ENCODE results near the gene TARP.
"Not testable (repeated sequence)": the region's sequence is repeated elsewhere in the genome, so short reads cannot be mapped to it uniquely, and the experiment has no call there.

TARP gene

DNA sequence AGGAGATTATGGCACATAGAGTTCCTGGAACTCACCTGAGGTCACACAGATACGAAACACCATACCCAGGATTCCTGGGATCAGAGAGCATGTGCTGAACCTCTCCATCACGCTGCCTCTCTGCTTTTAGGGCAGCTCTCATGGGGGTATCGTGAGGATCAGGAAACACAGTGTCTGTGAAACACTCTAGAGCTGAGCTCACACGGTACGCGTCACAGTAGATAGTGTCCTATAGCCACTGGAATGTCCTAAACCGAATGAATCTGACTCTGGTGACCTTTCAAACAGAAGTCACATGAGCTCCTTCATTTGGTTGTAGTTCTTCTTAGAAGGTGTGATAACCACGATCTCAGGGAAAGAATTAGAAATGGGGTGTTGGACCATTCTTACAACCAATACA lies 14.3 kb downstream of the TARP start:
- DNase-seq, result not testable (repeated sequence)

- DNase-seq, result no peak
Observed at GRCh38 chr7:38257350-38257677, 16.1 kb downstream of the TARP start.

GRCh38 chr7:38249849-38250248 lies 23.6 kb downstream of the TARP start:
- not testable (repeated sequence) for DNase-seq

DNA sequence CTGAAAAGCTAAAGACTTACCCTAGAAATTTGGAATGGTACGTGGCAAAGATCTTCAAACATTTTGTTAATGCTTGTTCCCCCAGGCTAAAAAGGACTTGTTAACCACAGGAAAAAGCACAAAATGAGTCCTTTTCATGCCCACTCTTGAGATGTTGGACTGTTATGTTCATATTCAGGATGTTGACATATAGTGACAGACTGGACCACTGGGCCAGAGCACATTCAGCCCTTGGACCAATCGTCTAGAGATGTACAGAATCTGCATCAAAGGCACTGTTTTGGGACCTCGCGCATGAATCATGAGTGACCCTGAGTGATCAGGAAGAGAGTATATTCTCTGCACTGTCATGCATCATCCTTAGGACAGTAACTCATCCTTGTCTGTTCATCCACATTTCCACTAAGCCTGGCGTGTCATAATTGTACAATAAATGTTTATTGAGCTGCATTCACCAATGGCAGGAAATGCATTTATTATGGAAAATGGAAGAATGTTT lies 25.3 kb downstream of the TARP start:
- DNase-seq, result no peak

GRCh38 chr7:38245409-38245977 lies 27.9 kb downstream of the TARP start:
- no peak for DNase-seq

DNA sequence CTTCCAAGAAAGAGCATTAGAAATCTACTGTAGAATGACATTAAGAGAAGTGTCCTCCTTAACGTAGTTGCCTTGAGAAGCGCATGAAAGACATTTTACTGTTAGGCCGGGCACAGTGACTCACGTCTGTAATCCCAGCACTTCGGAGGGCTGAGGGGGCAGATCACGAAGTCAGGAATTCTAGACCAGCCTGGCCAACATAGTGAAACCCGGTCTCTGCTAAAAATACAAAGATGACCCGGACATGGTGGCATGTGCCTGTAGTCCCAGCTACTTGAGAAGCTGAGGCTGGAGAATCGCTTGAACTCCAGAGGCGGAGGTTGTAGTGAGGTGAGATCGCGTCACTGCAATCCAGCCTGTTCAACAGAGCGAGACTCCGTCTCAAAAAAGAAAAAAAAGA lies 28.9 kb downstream of the TARP start:
- no peak for DNase-seq

DNA sequence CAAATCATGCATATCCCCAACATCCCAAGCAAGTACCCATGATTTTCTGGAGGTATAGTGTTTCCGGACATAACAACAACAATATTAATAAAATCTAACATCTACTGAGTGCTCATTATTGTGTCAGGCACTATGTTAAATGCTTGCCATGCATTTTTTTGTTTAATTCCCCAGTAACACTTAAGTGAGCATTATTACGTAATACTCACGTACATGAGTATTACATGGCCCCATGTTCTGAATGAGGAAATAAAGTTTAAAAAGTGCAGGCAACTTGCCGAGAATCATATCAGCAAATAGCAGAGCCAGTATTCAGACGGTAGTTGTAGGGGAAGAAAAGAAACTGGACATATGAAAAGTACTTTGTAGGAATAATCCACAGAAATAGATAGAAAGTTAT lies 30.1 kb downstream of the TARP start:
- DNase-seq, result not testable (repeated sequence)

- DNase-seq, result no peak
Observed at GRCh38 chr7:38242814-38243213, 30.6 kb downstream of the TARP start.

GRCh38 chr7:38241071-38241470 lies 32.4 kb downstream of the TARP start:
- DNase-seq, result no peak

DNA sequence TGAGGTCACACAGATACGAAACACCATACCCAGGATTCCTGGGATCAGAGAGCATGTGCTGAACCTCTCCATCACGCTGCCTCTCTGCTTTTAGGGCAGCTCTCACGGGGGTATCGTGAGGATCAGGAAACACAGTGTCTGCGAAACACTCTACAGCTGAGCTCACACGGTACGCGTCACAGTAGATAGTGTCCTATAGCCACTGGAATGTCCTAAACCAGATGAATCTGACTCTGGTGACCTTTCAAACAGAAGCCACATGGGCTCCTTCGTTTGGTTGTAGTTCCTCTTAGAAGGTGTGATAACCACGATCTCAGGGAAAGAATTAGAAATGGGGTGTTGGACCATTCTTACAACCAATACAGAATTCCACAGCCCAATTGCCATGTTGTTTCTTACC lies 34.3 kb downstream of the TARP start:
- DNase-seq, result not testable (repeated sequence)

- no peak for DNase-seq
Observed at GRCh38 chr7:38235606-38236005, 37.8 kb downstream of the TARP start.

DNA sequence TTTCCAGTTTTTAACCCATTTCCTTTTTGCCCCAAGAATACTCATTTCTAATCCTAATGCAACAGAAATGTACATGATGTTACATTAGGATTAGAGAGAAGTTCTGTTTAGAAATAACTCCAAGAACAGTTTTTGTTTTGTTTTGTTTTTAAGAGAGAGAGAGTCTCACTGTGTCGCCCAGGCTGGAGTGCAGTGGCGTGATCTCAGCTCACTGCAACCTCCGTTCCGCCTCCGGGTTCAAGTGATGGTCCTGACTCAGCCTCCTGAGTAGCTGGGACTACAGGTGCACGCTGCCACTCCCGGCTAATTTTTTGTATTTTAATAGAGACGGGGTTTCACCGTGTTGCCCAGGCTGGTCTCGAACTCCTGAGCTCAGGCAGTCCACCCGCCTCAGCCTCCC lies 38.7 kb downstream of the TARP start:
- DNase-seq, result not testable (repeated sequence)

DNA sequence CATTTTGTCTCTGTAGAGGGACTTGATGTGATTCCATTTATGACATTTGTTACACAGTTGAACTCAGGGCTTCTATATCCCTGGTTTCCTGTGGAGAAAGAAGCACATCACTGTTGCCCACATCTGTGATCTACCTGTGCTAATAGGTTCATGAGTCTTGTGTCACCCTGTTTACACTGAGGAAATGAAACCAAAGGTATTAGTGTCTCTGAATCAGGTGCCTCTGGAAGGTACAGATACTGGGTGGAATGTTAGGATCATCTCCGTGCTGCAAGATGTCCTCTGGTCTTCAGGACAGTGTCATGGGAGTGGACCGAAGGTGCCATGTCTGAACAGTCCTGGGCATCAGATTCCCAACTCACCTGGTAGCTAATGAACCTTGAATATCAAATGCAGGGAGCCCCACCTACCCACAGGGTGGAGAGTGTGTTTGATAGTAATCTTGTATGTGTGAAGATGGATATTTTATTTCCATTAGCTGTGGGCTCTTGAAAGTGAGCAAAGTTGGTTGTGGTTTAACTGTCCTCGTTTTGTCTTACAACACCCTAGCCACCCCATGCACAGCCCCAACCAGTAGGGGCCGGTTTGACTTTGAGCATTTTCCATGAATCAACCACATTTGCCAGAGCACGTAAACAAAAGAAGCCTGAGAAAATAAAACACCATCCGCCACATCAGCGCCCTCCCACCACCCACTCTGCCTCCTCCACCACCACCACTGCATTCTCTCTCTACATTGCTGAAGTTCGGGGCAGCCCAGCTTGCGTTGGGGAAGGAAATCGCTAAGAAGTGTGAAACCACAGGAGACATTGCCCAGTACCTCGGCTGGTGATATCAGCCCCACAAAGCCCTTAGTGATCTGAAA lies 40.7 kb downstream of the TARP start:
- no peak for DNase-seq

DNA sequence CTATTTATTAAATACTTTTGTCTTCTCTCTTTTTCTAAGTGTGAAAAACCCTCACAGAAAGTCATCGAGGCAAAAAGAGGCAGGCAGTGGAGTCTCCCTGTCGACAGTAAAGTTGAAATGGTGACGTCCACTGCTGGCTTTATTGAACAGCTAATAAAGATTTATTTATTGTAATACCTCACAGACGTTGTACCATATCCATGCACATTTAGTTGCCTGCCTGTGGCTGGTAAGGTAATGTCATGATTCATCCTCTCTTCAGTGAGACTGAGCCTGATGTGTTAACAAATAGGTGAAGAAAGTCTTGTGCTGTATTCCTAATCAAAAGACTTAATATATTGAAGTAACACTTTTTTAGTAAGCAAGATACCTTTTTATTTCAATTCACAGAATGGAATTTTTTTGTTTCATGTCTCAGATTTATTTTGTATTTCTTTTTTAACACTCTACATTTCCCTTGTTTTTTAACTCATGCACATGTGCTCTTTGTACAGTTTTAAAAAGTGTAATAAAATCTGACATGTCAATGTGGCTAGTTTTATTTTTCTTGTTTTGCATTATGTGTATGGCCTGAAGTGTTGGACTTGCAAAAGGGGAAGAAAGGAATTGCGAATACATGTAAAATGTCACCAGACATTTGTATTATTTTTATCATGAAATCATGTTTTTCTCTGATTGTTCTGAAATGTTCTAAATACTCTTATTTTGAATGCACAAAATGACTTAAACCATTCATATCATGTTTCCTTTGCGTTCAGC lies 43.4 kb downstream of the TARP start:
- no peak for DNase-seq

- DNase-seq, result no peak
Observed at GRCh38 chr7:38229386-38229785, 44.0 kb downstream of the TARP start.

DNA sequence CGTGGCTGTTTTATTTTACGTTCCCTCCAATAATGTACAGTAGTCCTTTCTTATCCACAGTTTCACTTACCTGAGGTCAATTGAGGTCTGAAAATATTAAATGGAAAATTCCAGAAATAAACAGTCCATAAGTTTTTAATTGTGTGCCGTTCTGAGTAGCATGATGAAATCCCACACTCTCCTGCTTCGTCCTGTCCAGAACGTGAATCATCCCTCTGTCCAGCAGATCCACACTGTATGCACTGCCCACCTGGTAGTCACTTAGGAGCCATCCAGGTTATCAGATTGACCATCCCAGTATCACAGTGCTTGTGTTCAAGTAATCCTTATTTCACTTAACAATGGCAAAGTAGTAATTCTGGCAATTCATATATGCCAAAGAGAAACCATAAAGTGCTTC lies 49.0 kb downstream of the TARP start:
- DNase-seq, result no peak

GRCh38 chr7:38223306-38223705 lies 50.1 kb downstream of the TARP start:
- no peak for DNase-seq

GRCh38 chr7:38222481-38223096 lies 50.8 kb downstream of the TARP start:
- peak; percentile 38 for DNase-seq

- DNase-seq, result no peak
Observed at GRCh38 chr7:38220452-38220851, 53.0 kb downstream of the TARP start.

- DNase-seq, result no peak
Observed at GRCh38 chr7:38217672-38218071, 55.8 kb downstream of the TARP start.

GRCh38 chr7:38215735-38216670 lies 57.4 kb downstream of the TARP start:
- DNase-seq, result peak; percentile 84

DNA sequence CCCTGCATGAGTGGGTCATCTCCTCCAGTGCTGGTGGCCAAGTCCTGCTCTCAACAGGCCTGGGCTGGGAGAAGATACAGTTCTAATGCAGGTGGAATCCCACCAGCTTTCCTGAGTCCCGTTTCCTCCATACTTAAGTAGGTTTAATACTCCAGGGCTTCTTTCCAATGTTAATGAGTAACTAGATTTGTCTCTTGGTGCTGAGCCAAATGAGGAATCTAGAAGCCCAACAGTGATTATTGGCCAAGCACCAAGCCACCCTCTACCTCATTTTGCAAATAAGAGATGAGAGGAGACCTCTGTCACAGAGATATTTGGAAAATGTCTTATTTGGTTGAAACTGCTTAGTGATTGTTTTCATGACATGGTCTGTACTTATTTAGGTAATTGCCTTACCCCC lies 58.3 kb downstream of the TARP start:
- DNase-seq, result no peak
